Erythroblast (primary cell): ENCODE data around the gene CCDC183.
"Not testable (repeated sequence)": the region's sequence is repeated elsewhere in the genome, so short reads cannot be mapped to it uniquely, and the experiment has no call there.

Experiments
- DNase-seq, 2 experiments: peaks; one replicate each; lab custom pipeline; 2025; lab: John Stamatoyannopoulos, UW
- GATA1 ChIP-seq: IDR thresholded peaks from 2 replicates; pipeline ENCODE4 v1.6.1; 2011; ENCODE audit warnings: low read depth, mild to moderate bottlenecking, control low read depth, low read length, moderate library complexity
- POLR2A ChIP-seq: IDR thresholded peaks from 2 replicates; pipeline ENCODE4 v1.6.1; 2011; ENCODE audit warnings: mild to moderate bottlenecking, low read length

CCDC183 gene

DNA sequence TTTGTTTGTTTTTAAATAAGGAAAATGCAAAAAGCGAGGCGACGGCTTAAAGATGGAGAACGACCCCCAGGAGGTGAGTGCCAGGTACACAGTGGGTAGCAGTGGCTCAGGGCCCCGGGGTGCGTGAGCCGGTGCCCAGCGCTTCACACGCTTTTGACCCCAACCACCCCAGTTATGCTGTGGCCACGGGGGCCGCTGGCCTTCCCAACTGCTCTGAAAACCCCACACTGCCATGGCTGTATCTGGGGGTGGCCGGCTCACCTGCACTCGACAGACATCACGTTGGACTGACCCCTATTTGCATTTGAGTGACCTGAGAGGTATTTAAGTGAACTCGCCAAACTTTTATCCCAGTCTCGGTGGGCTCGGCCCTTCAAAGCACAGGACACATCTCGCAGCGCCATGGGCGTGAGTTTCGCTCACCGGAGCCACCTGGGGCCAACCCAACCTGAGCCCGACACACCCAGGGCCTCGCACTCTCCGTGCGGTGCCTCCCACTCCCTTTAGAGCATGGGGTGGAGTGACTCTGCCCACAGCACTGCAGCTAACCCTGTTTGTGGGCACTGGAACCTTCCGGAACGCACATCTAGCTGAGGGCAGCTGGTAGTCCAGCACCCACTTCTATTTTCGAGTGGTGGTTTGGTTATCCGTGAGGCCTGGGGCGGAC lies 32.5 kb downstream of the CCDC183 start:
- DNase-seq, result no peak
- TF ChIP-seq POLR2A (no peak), GATA1 (no peak)

DNA sequence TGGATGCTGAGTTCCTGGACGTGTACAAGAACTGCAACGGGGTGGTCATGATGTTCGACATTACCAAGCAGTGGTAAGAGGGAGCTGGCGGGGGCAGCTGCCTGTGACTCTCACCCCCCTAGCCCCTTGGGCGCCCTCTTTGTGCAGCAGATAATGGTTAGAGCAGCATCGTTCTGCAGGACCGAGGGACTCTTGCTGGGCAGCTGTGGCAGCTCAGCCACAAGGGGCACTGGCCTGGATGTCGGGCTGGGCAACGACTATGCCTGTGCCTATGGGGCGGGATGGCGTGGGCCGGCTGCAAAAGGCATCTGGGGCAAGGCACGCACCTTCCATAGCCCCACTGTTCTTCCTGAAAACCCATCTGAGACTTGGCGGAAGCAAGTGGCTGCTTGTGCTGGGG lies 33.3 kb downstream of the CCDC183 start:
- DNase-seq, result no peak
- TF ChIP-seq POLR2A (no peak), GATA1 (no peak)

DNA sequence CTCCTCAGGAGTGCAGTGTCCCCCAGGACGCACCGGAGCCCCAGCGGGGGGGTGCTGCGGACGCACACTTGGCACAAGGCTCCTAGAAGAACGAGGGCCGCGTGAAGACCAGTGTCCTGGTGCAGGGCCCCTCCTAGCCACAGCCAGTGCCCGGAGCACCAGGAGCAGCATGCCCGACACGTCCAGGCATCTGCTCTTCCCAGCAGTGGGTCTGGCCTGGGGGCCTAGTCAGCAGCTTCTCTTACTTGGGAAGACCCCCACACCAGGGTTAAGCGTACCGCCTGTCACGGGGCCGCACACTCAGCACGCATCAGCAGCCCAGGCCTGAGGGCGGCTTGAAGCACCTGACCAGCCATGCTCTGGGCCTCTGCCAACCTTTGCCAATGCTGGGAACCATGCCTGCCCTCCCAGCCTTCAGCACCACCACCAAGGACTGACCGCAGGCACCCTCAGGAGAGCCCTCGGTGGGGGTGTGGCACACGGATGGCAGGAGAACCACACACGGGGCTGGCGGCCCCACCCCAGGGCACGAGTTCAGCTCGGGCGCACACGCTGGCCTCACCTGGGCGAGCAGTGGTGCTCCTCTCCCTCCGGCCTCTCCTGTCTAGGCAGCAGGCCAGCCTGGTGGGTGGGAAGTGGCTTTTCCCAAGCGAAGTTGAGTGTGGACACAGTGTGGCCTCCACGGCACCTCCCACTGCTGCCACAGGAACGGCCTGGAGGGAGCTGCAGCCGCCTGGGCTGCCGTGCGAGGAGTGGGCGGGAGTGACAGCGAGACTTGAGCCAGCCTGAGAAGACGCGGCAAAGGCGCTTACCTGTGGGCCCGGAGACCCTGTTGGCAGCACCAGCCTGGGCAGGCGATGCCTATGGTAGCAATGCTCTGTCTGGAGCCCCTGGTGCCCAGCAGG lies 34.1 kb downstream of the CCDC183 start:
- TF ChIP-seq POLR2A, result no peak
- TF ChIP-seq GATA1, result no peak
- no peak for DNase-seq

DNA sequence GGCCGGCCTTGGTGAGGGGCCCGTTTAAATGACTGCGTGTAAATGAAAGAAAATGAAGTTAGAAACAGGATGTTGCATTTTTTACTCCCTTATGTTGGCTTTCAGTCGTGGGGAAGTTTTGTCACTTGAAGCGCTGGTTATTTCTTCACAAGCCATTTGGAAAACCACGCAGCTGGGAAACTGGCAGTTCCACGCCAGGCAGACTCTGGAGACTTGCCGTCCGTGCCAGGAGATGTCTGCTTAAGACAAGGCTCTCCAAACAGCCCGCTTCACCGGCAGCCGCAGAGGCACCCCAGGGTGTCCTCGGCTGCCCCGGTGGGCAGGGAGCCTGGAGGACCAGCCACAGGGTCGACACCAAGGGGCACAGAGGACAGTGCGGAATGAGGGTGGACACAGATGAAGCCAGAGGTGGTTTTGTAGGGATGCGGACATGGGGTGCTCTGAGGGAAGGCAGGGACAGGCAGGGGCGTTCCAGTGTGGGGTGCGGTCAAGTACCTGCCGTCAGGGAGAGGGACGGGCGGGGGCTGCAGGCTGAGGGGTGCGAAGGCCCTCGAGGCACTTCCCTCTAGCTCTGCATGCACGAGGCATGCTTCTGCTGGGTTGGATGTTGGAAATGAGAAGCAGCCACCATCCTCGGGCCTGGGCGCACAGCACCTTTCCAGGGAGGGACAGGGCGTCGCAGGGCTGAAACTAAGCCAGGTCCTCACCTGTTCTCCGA lies 35.0 kb downstream of the CCDC183 start:
- no peak for DNase-seq
- TF ChIP-seq POLR2A, result no peak
- no peak for TF ChIP-seq GATA1

DNA sequence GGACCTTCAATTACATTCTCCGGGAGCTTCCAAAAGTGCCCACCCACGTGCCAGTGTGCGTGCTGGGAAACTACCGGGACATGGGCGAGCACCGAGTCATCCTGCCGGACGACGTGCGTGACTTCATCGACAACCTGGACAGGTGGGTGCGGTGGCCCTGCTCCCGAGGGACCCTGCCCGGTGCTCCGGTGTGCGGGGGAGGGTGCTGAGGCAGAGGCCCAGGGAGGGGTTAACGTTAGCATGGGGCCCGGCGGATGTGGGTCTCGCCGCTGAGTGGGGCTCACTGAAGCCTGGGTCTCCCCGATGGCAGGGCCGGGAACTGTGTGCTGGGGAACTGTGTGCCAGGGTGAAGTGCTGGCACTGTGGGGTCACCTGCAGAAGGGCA lies 35.6 kb downstream of the CCDC183 start:
- no peak for TF ChIP-seq GATA1
- no peak for TF ChIP-seq POLR2A
- DNase-seq, result no peak

DNA sequence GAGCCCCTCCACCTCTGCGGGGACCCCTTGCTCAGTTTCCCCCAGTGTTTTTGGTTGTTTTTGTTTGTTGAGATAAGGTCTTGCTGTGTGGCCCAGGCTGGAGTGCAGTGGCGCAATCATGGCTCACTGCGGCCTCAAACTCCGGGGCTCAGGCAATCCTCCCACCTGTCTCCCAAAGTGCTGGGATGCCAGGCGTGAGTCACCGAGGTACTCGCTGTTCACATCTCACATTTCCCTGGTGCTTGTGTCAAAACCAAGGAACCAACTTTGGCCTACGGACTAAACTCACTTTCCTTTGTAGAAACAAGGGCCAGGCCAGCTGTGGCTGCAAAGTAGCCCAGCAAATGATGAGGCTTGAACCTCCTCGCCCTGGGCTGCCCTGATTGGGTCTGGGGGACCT lies 36.4 kb downstream of the CCDC183 start:
- TF ChIP-seq POLR2A (no peak), GATA1 (no peak)
- DNase-seq, result no peak

DNA sequence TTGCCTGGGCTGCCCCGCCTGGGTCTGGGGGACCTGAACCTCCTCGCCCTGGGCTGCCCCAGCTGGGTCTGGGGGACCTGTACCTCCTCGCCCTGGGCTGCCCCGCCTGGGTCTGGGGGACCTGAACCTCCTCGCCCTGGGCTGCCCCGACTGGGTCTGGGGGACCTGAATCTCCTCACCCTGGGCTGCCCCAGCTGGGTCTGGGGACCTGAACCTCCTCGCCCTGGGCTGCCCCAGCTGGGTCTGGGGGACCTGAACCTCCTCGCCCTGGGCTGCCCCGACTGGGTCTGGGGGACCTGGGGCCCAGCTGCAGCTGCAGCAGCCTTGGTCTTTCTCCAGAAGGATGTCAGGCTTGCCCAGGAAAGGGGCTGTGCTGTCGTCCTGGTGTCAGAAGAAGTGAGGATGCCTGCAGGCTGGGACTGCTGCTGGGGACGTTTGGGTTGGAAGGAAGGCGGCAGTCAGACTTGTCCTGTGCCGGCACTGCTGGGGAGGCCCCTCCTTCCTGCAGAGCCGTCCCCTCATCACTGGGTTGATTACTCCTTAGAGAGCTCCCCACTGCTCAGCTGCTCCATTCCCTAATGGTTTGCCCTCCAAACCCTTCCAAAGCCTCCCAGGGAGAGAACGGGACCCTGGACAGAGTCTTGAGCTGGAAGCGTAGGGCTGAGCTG lies 37.4 kb downstream of the CCDC183 start:
- not testable (repeated sequence) for DNase-seq

DNA sequence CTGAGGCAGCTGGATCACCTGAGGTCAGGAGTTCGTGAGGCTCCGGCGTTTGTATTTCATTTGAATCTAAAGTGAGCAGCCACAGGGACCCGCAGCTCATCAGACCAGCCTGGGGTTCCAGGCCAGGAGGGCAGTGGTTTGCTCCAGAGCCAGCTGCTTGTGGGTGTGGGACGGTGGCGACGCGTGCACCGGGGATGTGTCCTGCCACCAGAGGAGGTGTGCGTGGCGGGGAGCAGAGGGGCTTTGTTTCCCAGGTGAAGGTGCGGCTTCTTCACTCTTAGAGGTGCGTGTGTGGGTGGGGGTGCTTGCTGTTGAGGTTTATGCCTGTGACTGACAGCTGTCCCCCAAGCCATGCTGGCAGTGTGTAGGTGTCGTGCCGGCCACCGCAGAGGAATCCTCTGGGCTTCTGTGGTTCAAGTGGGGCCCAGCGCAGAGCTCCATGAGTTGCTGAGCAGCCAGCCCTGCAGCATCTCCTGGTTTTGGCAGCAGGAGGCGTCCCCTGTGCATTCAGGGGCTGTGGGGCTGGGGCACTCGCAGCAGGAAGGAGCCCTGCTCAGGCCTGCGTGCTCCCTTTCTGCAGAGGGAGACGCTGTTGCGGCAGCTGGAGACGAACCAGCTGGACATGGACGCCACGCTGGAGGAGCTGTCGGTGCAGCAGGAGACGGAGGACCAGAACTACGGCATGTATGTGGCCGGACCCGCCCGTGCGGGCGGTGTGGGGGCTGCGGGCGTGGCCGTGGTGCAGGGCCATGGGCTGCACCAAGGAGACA lies 39.2 kb downstream of the CCDC183 start:
- no peak for DNase-seq

DNA sequence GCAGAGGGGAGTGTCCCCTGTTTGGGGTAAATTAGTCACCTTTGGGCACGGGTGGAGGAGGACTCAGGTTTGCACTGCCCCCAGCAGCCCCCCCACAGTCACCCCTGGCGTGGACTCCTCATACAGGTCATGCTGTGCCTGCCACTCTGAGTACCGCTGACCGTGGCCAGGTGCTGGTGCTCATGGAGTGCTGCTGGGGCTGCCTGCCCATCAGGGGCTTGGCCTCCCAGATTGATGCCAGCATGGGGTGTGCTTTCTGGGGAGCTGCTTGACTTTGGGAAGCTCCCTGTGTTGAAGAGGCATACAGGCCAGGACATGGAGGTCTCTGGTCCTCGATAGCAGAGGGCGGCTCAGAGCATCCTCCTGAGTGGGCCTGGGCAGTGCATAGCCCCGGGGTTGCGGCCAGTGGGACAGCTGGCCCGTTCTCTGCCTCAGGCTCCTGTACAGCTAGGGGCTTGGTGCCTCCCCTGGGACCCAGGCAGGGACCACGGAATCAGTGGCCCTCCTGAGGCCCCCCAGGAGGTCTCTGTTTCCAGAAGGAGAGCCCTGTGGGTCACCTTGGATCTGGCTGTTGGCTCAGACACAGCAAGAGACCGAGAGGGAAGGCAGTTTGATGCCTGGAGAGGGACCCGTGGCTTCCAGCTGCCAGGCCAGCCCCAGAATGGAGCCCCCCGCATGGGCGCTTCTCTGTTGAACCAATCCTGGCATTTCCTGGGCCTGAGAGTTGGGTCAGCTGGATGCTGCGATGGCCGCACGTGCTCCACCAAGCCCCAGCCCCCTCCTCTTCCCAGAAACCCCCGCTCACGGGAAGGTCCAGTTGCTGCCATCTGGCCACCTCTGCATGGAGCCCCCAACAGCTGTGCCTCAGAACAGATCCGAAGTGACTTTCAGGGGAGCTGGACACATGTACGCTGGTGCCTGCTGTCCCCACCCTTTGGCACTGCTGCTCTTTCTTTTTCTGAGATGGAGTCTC lies 40.1 kb downstream of the CCDC183 start:
- DNase-seq, result no peak
- TF ChIP-seq GATA1, result no peak
- TF ChIP-seq POLR2A, result no peak

More for the DNA sequence above, 39.2 kb downstream of the CCDC183 start:
- no peak for TF ChIP-seq POLR2A
- TF ChIP-seq GATA1, result no peak

DNA sequence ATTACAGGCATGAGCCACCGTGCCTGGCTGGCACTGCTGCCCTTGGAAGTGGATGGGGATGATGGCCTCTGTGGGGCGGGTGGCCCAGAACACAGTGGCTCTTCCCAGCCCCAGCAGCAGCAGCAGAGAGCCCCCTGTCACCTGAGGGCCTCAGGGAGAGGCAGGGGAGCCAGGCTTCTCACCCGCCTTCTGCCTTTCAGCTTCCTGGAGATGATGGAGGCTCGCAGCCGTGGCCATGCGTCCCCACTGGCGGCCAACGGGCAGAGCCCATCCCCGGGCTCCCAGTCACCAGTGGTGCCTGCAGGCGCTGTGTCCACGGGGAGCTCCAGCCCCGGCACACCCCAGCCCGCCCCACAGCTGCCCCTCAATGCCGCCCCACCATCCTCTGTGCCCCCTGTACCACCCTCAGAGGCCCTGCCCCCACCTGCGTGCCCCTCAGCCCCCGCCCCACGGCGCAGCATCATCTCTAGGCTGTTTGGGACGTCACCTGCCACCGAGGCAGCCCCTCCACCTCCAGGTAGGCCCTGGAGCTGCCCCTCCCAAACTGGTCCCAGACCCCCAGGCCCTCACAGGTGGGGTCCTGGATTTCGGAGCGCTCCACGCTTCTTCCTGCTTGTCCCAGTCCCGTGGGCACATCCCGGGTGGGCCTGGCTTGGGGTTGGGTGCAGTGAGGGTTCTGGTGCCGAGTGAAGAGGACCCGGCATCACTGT lies 41.2 kb downstream of the CCDC183 start:
- no peak for DNase-seq
- TF ChIP-seq GATA1 (no peak), POLR2A (no peak)

DNA sequence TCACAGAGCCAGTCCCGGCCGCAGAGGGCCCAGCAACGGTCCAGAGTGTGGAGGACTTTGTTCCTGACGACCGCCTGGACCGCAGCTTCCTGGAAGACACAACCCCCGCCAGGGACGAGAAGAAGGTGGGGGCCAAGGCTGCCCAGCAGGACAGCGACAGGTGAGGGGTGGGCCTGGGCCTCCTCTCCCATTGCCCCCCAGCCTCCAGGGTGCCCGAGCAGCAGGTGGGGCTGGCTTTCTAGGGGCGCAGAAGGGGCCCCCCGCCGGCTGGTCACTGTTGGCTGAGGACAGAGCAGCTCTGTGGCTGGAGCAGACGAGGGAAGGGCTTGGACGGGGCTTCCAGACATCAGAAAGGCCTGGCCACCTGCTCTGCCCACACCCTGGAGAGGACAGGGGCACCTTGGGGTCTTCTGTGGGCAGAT lies 41.7 kb downstream of the CCDC183 start:
- not testable (repeated sequence) for DNase-seq
